ENCODE results near the gene SLC30A7. TPM values are rescaled to one million over a fixed set of nuclear protein-coding genes. Genes with fewer than 3 reads are reported as not detected.
A peak's percentile ranks its signal among the peaks of the same experiment; 100 is the strongest.

Gene SLC30A7
- total RNA-seq, 1 experiment from 2014 or later: 20.7 TPM

DNA sequence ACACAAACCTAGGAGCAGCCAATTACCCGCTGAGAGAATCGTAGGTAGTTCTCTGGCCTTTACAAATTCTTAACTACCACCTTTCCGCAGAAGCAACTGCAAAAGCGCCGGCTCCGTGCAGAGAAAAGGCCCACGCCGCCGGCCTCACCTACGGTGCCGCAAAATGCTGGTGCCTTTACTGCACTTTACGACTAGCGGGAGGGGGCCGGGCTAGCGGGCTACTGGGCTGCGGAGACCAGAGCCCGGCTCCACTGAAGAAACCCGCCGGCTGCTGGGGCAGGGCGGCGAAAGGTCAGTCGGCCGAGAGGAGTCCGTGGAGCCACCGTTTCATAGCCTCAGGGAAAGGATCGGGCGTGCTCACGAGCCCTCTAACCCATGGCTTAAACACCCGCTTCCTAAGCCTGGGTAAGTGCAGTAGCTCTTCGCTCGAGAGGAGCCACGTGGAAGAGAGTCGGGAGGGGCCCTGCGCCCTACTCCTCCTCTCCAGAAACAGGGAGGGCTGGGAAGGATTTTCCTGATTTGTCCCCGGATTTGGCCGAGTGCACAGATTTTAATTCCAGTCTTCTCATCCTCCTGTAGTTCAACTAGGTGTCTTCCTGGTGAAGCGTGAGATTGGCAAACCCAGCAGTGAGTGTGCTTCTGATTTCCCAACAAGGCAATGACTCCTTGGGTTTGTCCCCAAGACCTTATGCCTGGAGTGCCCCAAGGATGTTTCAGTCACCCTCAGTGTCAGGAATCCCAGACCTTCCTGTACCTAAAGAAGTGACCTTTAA lies 130.0 kb downstream of the SLC30A7 start, which contains the start of gene DPH5:
TSS of gene DPH5 (minus strand) at position 128 of the 773 bp plus-strand sequence. CDS start 341 bp downstream, outside the sequence.
- DNase-seq (ENCODE audit: low spot score) (peak; percentile 94), ATAC-seq (peak; percentile 94)
- Mint-ChIP-seq H3K36me3 (peaks cover 11% of the 10 kb centered on the region), H3K27ac (peak within 1 kb of the TSS; percentile 97), H3K9me3 (no peaks in the 10 kb centered on the region), H3K27me3 (ENCODE audit: low read depth) (no peaks in the 10 kb centered on the region), H3K4me1 (peaks cover 27% of the 10 kb centered on the region), H3K4me3 (peak within 1 kb of the TSS; percentile 100)
- ChIA-PET CTCF (no interaction called here), POLR2A (no interaction called here)
- TF ChIP-seq ZNF671 (CRISPR knock-in tag; IDR thresholded peaks at IDR 0.05) (no peak), GRHL2 (CRISPR knock-in tag; IDR thresholded peaks at IDR 0.05; ENCODE audit: insufficient replicate concordance, severe bottlenecking) (no peak), PRRX2 (CRISPR knock-in tag; IDR thresholded peaks at IDR 0.05) (no peak), IRF2 (CRISPR knock-in tag; IDR thresholded peaks at IDR 0.05; ENCODE audit: borderline replicate concordance, low read depth) (no peak), TCF7 (CRISPR knock-in tag; IDR thresholded peaks at IDR 0.05; ENCODE audit: low read depth) (no peak), SMAD4 (CRISPR knock-in tag; IDR thresholded peaks at IDR 0.05) (no peak), ELF4 (CRISPR knock-in tag; IDR thresholded peaks at IDR 0.05; ENCODE audit: low read depth) (no peak), SP1 (CRISPR knock-in tag; conservative IDR thresholded peaks at IDR 0.05) (peak; percentile 63; the same call in 1 of the 2 replicates), NR2C2 (CRISPR knock-in tag; IDR thresholded peaks at IDR 0.05) (no peak), RELA (CRISPR knock-in tag; IDR thresholded peaks at IDR 0.05; ENCODE audit: borderline replicate concordance) (no peak), ZNF317 (CRISPR knock-in tag; IDR thresholded peaks at IDR 0.05; ENCODE audit: borderline replicate concordance, low read depth) (no peak), TEAD1 (CRISPR knock-in tag; IDR thresholded peaks at IDR 0.05) (no peak)
- TF ChIP-seq, protein P1, sequence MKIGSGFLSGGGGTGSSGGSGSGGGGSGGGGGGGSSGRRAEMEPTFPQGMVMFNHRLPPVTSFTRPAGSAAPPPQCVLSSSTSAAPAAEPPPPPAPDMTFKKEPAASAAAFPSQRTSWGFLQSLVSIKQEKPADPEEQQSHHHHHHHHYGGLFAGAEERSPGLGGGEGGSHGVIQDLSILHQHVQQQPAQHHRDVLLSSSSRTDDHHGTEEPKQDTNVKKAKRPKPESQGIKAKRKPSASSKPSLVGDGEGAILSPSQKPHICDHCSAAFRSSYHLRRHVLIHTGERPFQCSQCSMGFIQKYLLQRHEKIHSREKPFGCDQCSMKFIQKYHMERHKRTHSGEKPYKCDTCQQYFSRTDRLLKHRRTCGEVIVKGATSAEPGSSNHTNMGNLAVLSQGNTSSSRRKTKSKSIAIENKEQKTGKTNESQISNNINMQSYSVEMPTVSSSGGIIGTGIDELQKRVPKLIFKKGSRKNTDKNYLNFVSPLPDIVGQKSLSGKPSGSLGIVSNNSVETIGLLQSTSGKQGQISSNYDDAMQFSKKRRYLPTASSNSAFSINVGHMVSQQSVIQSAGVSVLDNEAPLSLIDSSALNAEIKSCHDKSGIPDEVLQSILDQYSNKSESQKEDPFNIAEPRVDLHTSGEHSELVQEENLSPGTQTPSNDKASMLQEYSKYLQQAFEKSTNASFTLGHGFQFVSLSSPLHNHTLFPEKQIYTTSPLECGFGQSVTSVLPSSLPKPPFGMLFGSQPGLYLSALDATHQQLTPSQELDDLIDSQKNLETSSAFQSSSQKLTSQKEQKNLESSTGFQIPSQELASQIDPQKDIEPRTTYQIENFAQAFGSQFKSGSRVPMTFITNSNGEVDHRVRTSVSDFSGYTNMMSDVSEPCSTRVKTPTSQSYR (CRISPR knock-in tag; IDR thresholded peaks at IDR 0.05): no peak
- TF ChIP-seq, protein P2, sequence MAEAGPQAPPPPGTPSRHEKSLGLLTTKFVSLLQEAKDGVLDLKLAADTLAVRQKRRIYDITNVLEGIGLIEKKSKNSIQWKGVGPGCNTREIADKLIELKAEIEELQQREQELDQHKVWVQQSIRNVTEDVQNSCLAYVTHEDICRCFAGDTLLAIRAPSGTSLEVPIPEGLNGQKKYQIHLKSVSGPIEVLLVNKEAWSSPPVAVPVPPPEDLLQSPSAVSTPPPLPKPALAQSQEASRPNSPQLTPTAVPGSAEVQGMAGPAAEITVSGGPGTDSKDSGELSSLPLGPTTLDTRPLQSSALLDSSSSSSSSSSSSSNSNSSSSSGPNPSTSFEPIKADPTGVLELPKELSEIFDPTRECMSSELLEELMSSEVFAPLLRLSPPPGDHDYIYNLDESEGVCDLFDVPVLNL (CRISPR knock-in tag; IDR thresholded peaks at IDR 0.05; ENCODE audit: borderline replicate concordance, low read depth): no peak
- TF ChIP-seq, protein P3, sequence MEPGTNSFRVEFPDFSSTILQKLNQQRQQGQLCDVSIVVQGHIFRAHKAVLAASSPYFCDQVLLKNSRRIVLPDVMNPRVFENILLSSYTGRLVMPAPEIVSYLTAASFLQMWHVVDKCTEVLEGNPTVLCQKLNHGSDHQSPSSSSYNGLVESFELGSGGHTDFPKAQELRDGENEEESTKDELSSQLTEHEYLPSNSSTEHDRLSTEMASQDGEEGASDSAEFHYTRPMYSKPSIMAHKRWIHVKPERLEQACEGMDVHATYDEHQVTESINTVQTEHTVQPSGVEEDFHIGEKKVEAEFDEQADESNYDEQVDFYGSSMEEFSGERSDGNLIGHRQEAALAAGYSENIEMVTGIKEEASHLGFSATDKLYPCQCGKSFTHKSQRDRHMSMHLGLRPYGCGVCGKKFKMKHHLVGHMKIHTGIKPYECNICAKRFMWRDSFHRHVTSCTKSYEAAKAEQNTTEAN (CRISPR knock-in tag; IDR thresholded peaks at IDR 0.05): no peak
- TF ChIP-seq, protein P4, sequence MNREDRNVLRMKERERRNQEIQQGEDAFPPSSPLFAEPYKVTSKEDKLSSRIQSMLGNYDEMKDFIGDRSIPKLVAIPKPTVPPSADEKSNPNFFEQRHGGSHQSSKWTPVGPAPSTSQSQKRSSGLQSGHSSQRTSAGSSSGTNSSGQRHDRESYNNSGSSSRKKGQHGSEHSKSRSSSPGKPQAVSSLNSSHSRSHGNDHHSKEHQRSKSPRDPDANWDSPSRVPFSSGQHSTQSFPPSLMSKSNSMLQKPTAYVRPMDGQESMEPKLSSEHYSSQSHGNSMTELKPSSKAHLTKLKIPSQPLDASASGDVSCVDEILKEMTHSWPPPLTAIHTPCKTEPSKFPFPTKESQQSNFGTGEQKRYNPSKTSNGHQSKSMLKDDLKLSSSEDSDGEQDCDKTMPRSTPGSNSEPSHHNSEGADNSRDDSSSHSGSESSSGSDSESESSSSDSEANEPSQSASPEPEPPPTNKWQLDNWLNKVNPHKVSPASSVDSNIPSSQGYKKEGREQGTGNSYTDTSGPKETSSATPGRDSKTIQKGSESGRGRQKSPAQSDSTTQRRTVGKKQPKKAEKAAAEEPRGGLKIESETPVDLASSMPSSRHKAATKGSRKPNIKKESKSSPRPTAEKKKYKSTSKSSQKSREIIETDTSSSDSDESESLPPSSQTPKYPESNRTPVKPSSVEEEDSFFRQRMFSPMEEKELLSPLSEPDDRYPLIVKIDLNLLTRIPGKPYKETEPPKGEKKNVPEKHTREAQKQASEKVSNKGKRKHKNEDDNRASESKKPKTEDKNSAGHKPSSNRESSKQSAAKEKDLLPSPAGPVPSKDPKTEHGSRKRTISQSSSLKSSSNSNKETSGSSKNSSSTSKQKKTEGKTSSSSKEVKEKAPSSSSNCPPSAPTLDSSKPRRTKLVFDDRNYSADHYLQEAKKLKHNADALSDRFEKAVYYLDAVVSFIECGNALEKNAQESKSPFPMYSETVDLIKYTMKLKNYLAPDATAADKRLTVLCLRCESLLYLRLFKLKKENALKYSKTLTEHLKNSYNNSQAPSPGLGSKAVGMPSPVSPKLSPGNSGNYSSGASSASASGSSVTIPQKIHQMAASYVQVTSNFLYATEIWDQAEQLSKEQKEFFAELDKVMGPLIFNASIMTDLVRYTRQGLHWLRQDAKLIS (CRISPR knock-in tag; IDR thresholded peaks at IDR 0.05; ENCODE audit: borderline replicate concordance): 0 out of 2 replicates have a peak, but pooled peaks have one; percentile 42
- TF ChIP-seq, protein P5, sequence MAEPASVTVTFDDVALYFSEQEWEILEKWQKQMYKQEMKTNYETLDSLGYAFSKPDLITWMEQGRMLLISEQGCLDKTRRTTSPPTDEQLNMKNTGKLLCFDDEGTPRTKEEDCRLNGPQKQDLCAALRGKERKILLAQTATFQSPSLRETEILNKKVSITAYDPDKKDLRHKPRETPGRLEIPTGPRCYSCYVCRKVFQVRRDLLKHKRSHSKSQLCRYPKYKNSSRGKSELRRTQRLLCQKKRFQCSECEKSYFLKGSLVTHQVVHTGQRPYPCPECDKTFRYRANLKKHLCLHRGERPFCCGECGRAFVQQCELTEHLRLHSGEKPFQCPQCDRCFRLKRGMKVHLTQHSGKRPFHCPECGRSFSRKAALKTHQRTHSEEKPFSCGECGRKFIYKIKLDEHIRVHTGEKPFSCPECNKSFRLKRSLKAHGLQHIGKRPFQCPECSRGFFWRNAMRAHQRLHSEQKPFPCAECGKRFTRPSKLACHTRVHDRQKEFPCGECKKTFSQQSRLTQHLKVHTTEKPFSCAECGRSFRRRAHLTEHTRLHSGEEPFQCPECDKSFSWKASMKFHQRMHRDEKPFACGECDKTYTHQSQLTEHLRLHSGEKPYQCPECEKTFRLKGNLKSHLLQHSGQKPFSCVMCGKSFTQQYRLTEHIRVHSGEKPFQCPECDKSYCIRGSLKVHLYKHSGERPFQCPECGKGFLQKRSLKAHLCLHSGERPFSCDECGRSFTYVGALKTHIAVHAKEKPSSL (CRISPR knock-in tag; conservative IDR thresholded peaks at IDR 0.05): no peak
- TF ChIP-seq, protein P6, sequence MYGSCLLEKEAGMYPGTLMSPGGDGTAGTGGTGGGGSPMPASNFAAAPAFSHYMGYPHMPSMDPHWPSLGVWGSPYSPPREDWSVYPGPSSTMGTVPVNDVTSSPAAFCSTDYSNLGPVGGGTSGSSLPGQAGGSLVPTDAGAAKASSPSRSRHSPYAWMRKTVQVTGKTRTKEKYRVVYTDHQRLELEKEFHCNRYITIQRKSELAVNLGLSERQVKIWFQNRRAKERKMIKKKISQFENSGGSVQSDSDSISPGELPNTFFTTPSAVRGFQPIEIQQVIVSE (CRISPR knock-in tag; IDR thresholded peaks at IDR 0.05; ENCODE audit: borderline replicate concordance): no peak
- TF ChIP-seq, protein P7, sequence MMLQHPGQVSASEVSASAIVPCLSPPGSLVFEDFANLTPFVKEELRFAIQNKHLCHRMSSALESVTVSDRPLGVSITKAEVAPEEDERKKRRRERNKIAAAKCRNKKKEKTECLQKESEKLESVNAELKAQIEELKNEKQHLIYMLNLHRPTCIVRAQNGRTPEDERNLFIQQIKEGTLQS (CRISPR knock-in tag; conservative IDR thresholded peaks at IDR 0.05): no peak
- TF ChIP-seq, protein P8, sequence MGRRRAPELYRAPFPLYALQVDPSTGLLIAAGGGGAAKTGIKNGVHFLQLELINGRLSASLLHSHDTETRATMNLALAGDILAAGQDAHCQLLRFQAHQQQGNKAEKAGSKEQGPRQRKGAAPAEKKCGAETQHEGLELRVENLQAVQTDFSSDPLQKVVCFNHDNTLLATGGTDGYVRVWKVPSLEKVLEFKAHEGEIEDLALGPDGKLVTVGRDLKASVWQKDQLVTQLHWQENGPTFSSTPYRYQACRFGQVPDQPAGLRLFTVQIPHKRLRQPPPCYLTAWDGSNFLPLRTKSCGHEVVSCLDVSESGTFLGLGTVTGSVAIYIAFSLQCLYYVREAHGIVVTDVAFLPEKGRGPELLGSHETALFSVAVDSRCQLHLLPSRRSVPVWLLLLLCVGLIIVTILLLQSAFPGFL (CRISPR knock-in tag; IDR thresholded peaks at IDR 0.05; ENCODE audit: borderline replicate concordance): no peak
- TF ChIP-seq, protein P9, sequence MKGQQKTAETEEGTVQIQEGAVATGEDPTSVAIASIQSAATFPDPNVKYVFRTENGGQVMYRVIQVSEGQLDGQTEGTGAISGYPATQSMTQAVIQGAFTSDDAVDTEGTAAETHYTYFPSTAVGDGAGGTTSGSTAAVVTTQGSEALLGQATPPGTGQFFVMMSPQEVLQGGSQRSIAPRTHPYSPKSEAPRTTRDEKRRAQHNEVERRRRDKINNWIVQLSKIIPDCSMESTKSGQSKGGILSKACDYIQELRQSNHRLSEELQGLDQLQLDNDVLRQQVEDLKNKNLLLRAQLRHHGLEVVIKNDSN (CRISPR knock-in tag; IDR thresholded peaks at IDR 0.05): peak; percentile 34; the same call in 1 of the 2 replicates
